Uterus (tissue), 2 donors: ENCODE data around the gene NKAP.

Experiments
- POLR2A ChIP-seq, 2 donors: fragments of 450-650 bp; IDR thresholded peaks; one replicate each; pipeline ENCODE4 v1.6.1; 2016; ENCODE audit warnings: antibody characterized with exemption in 2 of 2, mild to moderate bottlenecking in 1 of 2, moderate library complexity in 1 of 2
- TF ChIP-seq, protein P1 (sequence below), 4 experiments: fragments of 200-600 bp in 2 of 4; fragments of 450-650 bp in 2 of 4; sonication (generic) in 2 of 4; IDR thresholded peaks; one replicate each; pipeline ENCODE4 v1.5.1; 2016 to 2019; ENCODE audit warnings: antibody characterized with exemption in 4 of 4, mild to moderate bottlenecking in 2 of 4, moderate library complexity in 1 of 4

DNA sequence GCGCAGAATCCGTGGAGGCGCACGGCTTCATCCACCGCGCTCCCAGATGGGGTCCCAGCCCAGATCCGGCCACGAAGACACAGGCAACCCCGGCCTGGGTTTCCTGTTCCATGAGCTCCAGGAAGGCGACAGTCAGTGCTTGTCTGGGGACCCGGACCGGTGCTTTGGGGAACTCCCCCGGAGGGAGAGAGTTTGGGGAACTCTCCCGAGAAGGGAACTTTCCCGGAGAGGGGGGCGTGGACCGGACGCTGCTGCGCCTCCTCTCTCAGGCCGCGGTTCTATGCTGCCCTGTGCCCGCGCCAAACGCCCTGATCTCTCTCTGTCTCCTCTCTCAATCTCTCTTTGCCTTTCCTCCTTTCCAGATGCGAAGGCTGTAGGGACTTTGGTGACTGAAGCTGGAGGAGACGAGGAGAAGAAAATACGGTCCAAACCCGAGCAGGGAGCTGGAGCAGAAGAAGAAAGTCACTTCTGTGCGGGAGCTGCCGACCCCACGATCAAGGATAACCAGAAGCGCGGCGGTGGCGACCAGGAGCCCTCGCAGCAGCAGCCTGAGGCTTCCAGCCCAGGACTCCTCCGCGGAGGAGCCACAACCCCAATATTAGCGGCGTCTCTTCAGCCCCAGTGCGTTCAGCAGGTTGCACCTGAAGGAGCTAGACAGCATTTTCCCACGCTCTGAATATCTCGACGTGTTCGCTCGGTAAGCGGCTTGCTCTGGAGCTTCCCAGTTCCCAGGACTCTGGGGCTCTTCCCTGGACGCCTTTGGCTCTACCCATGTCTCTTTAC, 47.6 kb upstream of the NKAP start:
- TF ChIP-seq, protein P1, sequence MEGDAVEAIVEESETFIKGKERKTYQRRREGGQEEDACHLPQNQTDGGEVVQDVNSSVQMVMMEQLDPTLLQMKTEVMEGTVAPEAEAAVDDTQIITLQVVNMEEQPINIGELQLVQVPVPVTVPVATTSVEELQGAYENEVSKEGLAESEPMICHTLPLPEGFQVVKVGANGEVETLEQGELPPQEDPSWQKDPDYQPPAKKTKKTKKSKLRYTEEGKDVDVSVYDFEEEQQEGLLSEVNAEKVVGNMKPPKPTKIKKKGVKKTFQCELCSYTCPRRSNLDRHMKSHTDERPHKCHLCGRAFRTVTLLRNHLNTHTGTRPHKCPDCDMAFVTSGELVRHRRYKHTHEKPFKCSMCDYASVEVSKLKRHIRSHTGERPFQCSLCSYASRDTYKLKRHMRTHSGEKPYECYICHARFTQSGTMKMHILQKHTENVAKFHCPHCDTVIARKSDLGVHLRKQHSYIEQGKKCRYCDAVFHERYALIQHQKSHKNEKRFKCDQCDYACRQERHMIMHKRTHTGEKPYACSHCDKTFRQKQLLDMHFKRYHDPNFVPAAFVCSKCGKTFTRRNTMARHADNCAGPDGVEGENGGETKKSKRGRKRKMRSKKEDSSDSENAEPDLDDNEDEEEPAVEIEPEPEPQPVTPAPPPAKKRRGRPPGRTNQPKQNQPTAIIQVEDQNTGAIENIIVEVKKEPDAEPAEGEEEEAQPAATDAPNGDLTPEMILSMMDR (IDR thresholded peaks at IDR 0.05), result no peak
- TF ChIP-seq POLR2A (IDR thresholded peaks at IDR 0.05), result no peak
